Stomach (tissue), 4 donors: ENCODE data around the gene ERLIN1.

ENCODE experiments used
- POLR2A ChIP-seq, 4 donors: fragments of 450-650 bp; IDR thresholded peaks; one replicate each; pipeline ENCODE4 v1.6.1; 2016; ENCODE audit warnings: antibody characterized with exemption in 4 of 4, control low read depth in 2 of 4, mild to moderate bottlenecking in 1 of 4, moderate library complexity in 1 of 4
- TF ChIP-seq, protein P1 (sequence below), 7 experiments: fragments of 450-650 bp in 4 of 7; fragments of 200-600 bp in 3 of 7; sonication (generic) in 3 of 7; IDR thresholded peaks; one replicate each; pipeline ENCODE4 v1.5.1; 2016 to 2019; ENCODE audit warnings: antibody characterized with exemption in 7 of 7, control low read depth in 2 of 7, mild to moderate bottlenecking in 1 of 7

DNA sequence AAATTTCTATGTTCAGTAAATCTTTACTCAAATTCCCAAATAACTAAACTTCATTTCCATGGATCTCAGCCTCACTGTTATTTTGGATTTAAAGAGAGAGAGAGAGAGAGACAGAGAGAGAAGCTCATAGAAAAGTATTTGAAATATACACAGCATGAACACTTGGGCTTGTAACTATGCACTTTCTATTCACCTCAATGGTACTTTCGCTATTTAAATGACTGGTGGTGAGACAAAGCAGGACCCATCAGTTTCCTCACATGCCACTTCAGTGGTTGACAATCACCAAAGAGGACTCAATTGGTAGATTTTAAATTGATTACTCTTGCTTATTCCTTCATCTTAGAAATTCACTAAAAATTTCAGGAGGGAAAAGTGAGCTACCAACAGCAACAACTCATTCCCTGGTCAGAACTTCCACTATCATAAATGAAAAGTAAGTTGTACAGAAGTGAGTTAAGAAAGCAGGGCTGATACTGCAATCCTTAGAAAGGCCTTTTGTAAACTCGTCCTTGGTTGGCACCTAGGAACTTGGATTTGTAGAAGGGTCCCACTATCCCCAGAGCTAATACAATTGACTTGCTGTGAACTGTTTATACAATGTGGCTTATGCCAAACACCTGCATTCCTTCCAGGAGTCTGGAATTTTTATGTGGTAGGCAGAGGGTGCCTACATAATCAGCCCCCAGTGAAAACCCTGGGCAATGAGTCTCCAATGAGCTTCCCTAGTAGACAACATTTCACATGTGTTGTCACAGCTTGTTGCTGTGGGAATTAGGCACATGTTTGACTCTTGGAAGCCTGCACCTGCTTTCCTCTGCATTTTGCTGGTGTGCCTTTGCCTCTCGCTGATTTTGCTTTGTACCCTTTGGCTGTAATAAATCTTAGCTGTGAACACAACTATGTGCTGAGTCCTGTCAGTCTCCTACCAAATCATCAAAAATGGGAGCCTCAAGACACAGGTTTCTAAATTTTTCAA, 10.8 kb downstream of the ERLIN1 start:
- TF ChIP-seq POLR2A (IDR thresholded peaks at IDR 0.05) = no peak
- TF ChIP-seq, protein P1, sequence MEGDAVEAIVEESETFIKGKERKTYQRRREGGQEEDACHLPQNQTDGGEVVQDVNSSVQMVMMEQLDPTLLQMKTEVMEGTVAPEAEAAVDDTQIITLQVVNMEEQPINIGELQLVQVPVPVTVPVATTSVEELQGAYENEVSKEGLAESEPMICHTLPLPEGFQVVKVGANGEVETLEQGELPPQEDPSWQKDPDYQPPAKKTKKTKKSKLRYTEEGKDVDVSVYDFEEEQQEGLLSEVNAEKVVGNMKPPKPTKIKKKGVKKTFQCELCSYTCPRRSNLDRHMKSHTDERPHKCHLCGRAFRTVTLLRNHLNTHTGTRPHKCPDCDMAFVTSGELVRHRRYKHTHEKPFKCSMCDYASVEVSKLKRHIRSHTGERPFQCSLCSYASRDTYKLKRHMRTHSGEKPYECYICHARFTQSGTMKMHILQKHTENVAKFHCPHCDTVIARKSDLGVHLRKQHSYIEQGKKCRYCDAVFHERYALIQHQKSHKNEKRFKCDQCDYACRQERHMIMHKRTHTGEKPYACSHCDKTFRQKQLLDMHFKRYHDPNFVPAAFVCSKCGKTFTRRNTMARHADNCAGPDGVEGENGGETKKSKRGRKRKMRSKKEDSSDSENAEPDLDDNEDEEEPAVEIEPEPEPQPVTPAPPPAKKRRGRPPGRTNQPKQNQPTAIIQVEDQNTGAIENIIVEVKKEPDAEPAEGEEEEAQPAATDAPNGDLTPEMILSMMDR (IDR thresholded peaks at IDR 0.05) = no peak
